Large intestine (tissue), 3 donors: Measurements from ENCODE around the gene GPHN. TPM values are rescaled to one million over a fixed set of nuclear protein-coding genes. Genes with fewer than 3 reads are reported as not detected.

ENCODE experiments used
- DNase-seq, 2 donors: peaks; one replicate each; pipeline versions ENCODE4 v3.0.0 to v3.0.0-alpha.2; 2013
- H3K27ac ChIP-seq: one replicate; pipeline ENCODE4 v1.5.1; 2013; ENCODE audit warnings: low read length
- H3K27me3 ChIP-seq: 2 replicates; pipeline ENCODE4 v1.6.1; 2013; ENCODE audit warnings: low read length; ENCODE audit not compliant: control insufficient read depth, insufficient read depth
- H3K36me3 ChIP-seq: 2 replicates; pipeline ENCODE4 v1.6.1; 2013; ENCODE audit warnings: low read length; ENCODE audit not compliant: control insufficient read depth, insufficient read depth
- H3K4me1 ChIP-seq: one replicate; pipeline ENCODE4 v1.6.1; 2013; ENCODE audit warnings: low read length; ENCODE audit not compliant: control insufficient read depth, insufficient read depth
- H3K4me3 ChIP-seq: one replicate; pipeline ENCODE4 v1.5.1; 2013; ENCODE audit warnings: low read length
- H3K9me3 ChIP-seq: one replicate; pipeline ENCODE4 v1.6.1; 2013; ENCODE audit warnings: mild to moderate bottlenecking, low read depth, low read length, moderate library complexity; ENCODE audit not compliant: control insufficient read depth
- WGBS: methylation state at CpG from one replicate; pipeline ENCODE4 v1.1.5; 2013; ENCODE audit warnings: low lambda C conversion rate; ENCODE audit not compliant: insufficient coverage; 5-methylcytosine and 5-hydroxymethylcytosine counted together
- polyA plus RNA-seq: library from polyadenylated mRNA; unstranded; fragments of 120-200 nt; gene quantifications from one replicate; pipeline ENCODE4 v1.2.1, GENCODE V29; 2013

Gene GPHN
- polyA plus RNA-seq, 1 donor = 26.1 TPM

DNA sequence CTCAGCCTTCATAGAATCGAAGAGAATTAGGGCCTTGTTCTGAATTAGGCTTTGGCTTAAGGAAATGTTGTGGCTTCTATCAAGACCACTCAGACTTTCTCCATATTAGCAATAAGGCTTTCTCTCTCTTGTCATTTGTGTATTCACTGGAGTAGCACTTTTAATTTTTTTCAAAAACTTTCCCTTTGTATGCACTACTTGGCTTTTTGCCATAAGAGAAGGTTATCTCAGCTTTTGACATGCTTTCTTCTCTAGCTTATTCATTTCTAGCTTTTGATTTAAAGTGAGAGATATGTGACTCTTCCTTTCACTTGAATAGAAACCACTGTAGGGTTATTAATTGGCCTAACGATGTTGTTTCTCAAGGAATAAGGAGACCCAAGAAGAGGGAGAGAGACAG is 244.2 kb downstream of the GPHN start:
- H3K4me1 ChIP-seq = no peaks in the 10 kb centered on the region
- no peaks in the 10 kb centered on the region for H3K9me3 ChIP-seq
- H3K4me3 ChIP-seq = no peak overlapping the region
- no peak for DNase-seq
- no peak overlapping the region for H3K27ac ChIP-seq
- no peaks in the 10 kb centered on the region for H3K36me3 ChIP-seq
- WGBS = 92% methylated on average over 2 of the region's 2 CpGs
- H3K27me3 ChIP-seq = no peaks in the 10 kb centered on the region

DNA sequence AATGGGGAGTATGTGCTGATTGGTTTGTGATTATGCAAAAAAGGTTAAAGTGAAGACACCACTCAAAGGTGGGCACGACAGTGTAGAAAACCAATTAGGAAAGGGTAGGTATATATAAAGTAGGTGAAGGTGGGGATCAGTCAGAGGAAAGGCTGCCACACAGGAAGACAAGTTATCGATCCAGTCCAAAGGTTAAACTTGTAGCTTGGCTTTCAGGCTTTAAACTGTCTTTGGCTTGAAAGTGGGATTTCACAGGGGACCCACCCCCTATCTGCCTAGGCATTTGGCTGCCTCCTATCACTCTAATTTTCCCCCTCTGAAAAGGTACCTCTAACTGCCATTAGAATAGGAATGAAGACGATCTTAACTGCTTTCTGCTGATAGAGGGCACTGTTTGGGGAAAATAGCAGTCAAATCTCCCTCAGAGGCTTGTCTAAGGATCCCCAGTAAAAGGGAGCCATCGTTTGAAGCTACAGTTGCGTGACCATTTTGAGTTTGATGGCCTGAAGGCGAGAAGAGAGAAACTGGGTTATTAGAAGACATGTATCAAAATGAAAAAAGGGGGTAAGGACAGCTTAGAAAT is 250.2 kb downstream of the GPHN start:
- Histone ChIP-seq H3K4me3 (no peak overlapping the region), H3K4me1 (no peaks in the 10 kb centered on the region), H3K27me3 (no peaks in the 10 kb centered on the region), H3K36me3 (no peaks in the 10 kb centered on the region), H3K9me3 (no peaks in the 10 kb centered on the region), H3K27ac (no peak overlapping the region)
- DNase-seq = no peak
- 78% methylated on average over 4 of the region's 6 CpGs for WGBS

GRCh38 chr14:66772146-66772545 is 264.2 kb downstream of the GPHN start:
- WGBS = 100% methylated on average over 1 of the region's 2 CpGs
- H3K9me3 ChIP-seq = no peaks in the 10 kb centered on the region
- no peak overlapping the region for H3K27ac ChIP-seq
- H3K36me3 ChIP-seq = no peaks in the 10 kb centered on the region
- no peaks in the 10 kb centered on the region for H3K27me3 ChIP-seq
- no peaks in the 10 kb centered on the region for H3K4me1 ChIP-seq
- DNase-seq = no peak
- no peak overlapping the region for H3K4me3 ChIP-seq

- no CpG with 5 or more reads among the region's 1 CpG for WGBS
- H3K4me1 ChIP-seq = no peaks in the 10 kb centered on the region
These were observed 274.9 kb downstream of the GPHN start for GRCh38 chr14:66782853-66783252.

DNA sequence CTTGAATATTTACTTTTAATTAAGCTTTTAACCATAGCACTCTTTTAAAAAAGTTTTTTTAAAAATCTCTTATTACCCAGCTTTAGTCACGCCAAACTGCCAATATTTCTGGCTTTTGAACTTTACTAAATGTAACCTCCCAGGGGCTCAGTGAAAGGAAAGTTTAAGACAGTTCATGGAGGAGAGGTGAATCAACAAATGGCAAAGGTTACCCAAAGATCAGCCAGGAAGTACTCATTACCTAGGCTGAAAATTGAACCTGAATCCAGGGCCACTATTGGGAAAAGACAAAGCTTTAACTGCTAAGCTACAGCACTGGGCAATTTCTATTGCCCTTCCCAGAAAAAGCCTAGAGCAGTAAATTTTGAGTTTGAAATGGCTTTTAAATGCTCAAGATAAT is 282.2 kb downstream of the GPHN start:
- DNase-seq = no peak
- no peaks in the 10 kb centered on the region for H3K27me3 ChIP-seq
- H3K9me3 ChIP-seq = peaks cover 3% of the 10 kb centered on the region
- no peaks in the 10 kb centered on the region for H3K4me1 ChIP-seq
- whole genome bisulfite sequencing = 100% methylated on average over 1 of the region's 1 CpG
- H3K4me3 ChIP-seq = no peak overlapping the region
- no peak overlapping the region for H3K27ac ChIP-seq
- H3K36me3 ChIP-seq = no peaks in the 10 kb centered on the region

More at GRCh38 chr14:66782853-66783252, 274.9 kb downstream of the GPHN start:
- no peaks in the 10 kb centered on the region for H3K9me3 ChIP-seq
- H3K4me3 ChIP-seq = no peak overlapping the region
- no peak overlapping the region for H3K27ac ChIP-seq
- DNase-seq = no peak
- H3K27me3 ChIP-seq = no peaks in the 10 kb centered on the region
- H3K36me3 ChIP-seq = no peaks in the 10 kb centered on the region

GRCh38 chr14:66802962-66803361 is 295.0 kb downstream of the GPHN start:
- Histone ChIP-seq H3K36me3 (no peaks in the 10 kb centered on the region), H3K27ac (no peak overlapping the region), H3K9me3 (peaks cover 20% of the 10 kb centered on the region), H3K4me1 (no peaks in the 10 kb centered on the region), H3K4me3 (no peak overlapping the region), H3K27me3 (no peaks in the 10 kb centered on the region)
- no CpG with 5 or more reads among the region's 4 CpGs for WGBS
- DNase-seq = no peak

- Histone ChIP-seq H3K9me3 (peaks cover 20% of the 10 kb centered on the region), H3K4me3 (no peak overlapping the region), H3K4me1 (no peaks in the 10 kb centered on the region), H3K27me3 (no peaks in the 10 kb centered on the region), H3K36me3 (no peaks in the 10 kb centered on the region), H3K27ac (no peak overlapping the region)
- DNase-seq = no peak
- WGBS = 100% methylated on average over 1 of the region's 1 CpG
These were observed 296.2 kb downstream of the GPHN start for GRCh38 chr14:66804141-66804540.

DNA sequence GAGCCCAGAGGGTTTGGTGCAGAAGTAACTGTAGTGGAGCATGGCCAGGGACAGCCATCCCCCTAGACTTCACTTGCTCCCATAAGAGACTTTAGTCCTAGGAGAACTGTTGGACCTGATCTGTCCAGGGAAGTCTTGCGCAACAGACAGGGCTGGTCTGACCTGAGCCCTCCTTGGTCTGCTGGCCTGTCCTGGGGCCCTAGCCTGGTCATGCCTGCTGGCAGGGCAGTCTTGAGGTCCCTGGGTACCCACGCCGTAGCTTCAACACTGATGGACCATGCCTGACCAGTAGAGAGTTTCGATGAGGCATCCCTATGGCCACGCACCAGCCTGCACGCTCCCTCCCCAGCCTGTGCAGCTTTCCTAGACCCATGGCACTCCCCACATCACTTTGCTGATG is 305.7 kb downstream of the GPHN start:
- H3K36me3 ChIP-seq = peaks cover 13% of the 10 kb centered on the region
- H3K9me3 ChIP-seq = peaks cover 13% of the 10 kb centered on the region
- no peak overlapping the region for H3K4me3 ChIP-seq
- H3K4me1 ChIP-seq = no peaks in the 10 kb centered on the region
- no peak overlapping the region for H3K27ac ChIP-seq
- DNase-seq = no peak
- H3K27me3 ChIP-seq = no peaks in the 10 kb centered on the region
- WGBS = no CpG with 5 or more reads among the region's 6 CpGs

- 100% methylated on average over 2 of the region's 2 CpGs for WGBS
- Histone ChIP-seq H3K4me1 (no peaks in the 10 kb centered on the region), H3K36me3 (peaks cover 13% of the 10 kb centered on the region), H3K4me3 (no peak overlapping the region), H3K27ac (no peak overlapping the region), H3K27me3 (no peaks in the 10 kb centered on the region), H3K9me3 (peaks cover 13% of the 10 kb centered on the region)
- DNase-seq = no peak
These were observed 307.7 kb downstream of the GPHN start for GRCh38 chr14:66815687-66816086.

- Histone ChIP-seq H3K36me3 (no peaks in the 10 kb centered on the region), H3K27ac (no peak overlapping the region), H3K4me1 (no peaks in the 10 kb centered on the region), H3K27me3 (no peaks in the 10 kb centered on the region), H3K9me3 (no peaks in the 10 kb centered on the region), H3K4me3 (no peak overlapping the region)
- WGBS = 60% methylated on average over 2 of the region's 2 CpGs
- DNase-seq = no peak
These were observed 316.3 kb downstream of the GPHN start for GRCh38 chr14:66824251-66824650.

DNA sequence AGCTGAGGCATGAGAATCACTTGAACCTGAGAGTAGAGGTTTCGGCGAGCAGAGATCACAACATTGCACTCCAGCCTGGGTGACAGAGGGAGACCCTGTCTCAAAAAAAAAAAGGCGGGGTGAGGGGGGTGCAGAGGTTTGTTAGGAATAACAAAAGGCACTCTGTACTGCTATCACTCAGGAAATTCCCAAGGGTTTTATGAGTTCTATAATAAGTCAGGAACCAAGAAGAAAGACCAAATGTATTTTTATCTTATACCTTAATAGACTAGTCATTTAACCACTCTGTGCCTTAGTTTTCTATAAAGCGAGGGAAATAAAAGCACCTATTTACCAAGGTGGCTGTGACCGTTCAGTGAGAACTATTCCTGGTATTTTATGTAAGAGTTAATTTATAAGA is 319.2 kb downstream of the GPHN start:
- no peaks in the 10 kb centered on the region for H3K27me3 ChIP-seq
- no peaks in the 10 kb centered on the region for H3K4me1 ChIP-seq
- no peak overlapping the region for H3K27ac ChIP-seq
- H3K9me3 ChIP-seq = no peaks in the 10 kb centered on the region
- H3K4me3 ChIP-seq = no peak overlapping the region
- no CpG with 5 or more reads among the region's 5 CpGs for WGBS
- no peak for DNase-seq
- H3K36me3 ChIP-seq = no peaks in the 10 kb centered on the region
